ENCODE results near the gene CRTC3. TPM values are rescaled to one million over a fixed set of nuclear protein-coding genes. Genes with fewer than 3 reads are reported as not detected.

Gene CRTC3, protein sequence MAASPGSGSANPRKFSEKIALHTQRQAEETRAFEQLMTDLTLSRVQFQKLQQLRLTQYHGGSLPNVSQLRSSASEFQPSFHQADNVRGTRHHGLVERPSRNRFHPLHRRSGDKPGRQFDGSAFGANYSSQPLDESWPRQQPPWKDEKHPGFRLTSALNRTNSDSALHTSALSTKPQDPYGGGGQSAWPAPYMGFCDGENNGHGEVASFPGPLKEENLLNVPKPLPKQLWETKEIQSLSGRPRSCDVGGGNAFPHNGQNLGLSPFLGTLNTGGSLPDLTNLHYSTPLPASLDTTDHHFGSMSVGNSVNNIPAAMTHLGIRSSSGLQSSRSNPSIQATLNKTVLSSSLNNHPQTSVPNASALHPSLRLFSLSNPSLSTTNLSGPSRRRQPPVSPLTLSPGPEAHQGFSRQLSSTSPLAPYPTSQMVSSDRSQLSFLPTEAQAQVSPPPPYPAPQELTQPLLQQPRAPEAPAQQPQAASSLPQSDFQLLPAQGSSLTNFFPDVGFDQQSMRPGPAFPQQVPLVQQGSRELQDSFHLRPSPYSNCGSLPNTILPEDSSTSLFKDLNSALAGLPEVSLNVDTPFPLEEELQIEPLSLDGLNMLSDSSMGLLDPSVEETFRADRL
- 21.8 and 25.8 TPM in 2 replicates for total RNA-seq

DNA sequence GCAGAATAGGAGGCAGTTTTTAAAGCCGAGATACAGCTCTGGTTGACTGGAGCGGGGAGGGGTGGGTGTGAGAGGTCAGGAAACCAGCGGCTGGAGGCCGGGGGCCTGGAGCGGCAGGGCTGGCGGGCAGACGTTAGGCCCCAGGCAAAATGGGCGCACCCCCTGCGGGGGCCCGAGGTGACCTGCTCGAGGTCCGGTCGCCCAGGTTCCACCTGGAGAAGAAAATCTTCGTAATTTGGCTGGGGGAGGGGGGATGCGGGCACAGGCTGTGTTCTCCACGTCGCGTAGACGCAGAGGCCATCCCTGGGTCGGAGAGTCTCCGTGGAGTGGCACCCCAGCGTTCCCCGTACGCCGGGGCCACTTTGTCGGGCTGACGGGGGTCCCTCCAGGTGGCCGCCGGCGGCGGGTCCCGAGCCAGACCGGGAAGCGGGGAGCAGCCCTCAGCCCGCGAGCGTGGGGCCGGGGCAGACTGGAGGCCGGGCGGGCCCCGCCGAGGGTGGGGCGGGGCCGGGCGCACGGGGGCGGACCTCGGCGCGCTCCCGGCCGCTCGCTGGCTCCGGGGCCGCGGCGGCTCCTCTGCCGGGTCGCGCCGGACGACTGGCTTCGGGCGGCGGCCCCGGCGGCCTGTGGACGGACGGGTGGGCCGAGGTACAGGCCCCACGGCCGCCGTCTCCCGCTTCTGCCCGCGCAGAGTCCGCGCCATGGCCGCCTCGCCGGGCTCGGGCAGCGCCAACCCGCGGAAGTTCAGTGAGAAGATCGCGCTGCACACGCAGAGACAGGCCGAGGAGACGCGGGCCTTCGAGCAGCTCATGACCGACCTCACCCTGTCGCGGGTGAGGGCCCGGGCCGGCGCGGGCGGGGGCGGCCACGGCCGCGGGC is at the start of gene CRTC3:
Gene CRTC3 (plus strand): TSS at position 553 of the 879 bp plus-strand sequence. CDS start 149 bp downstream, at position 702.

Other genes with a start within 250 kb of the CRTC3 start
- gene ZNF774, start 177.6 kb upstream of the CRTC3 start, total RNA-seq, result 0.09 and 0.12 TPM in 2 replicates
- gene IQGAP1, start 141.7 kb upstream of the CRTC3 start, total RNA-seq, result 75.9 and 109 TPM in 2 replicates
- 0.23 and 1.8 TPM in 2 replicates for gene BLM, start 187.4 kb downstream of the CRTC3 start, total RNA-seq

Data from pericardium fibroblast (primary cell).